Measurements from ENCODE around the gene OTOP3. TPM values are rescaled to one million over a fixed set of nuclear protein-coding genes. Genes with fewer than 3 reads are reported as not detected.

Gene OTOP3
- total and polyA plus RNA-seq, 9 donors, result 0.89 TPM; not detected in 8

GRCh38 chr17:74939534-74939933 lies 3.8 kb downstream of the OTOP3 start:
- 46% methylated on average over 6 of the region's 8 CpGs for WGBS (ENCODE audit: insufficient coverage)
- peaks cover 79% of the 10 kb centered on the region for H3K27me3 ChIP-seq (ENCODE audit: control insufficient read depth, insufficient read depth, low read length)

GRCh38 chr17:74941128-74941725 lies 5.5 kb downstream of the OTOP3 start:
- no peak for DNase-seq
- Histone ChIP-seq H3K9me3 (replicated peaks; ENCODE audit: control insufficient read depth, low read depth, low read length) (no peaks in the 10 kb centered on the region), H3K27ac (ENCODE audit: low read length) (no peak overlapping the region), H3K27me3 (ENCODE audit: control insufficient read depth, insufficient read depth, low read length) (peaks cover 69% of the 10 kb centered on the region), H3K4me1 (ENCODE audit: control insufficient read depth, insufficient read depth, low read length) (no peaks in the 10 kb centered on the region), H3K4me3 (ENCODE audit: low read length) (no peak overlapping the region), H3K36me3 (ENCODE audit: control insufficient read depth, insufficient read depth, low read length) (no peaks in the 10 kb centered on the region)
- WGBS (ENCODE audit: insufficient coverage), result 82% methylated on average over 13 of the region's 21 CpGs

More at GRCh38 chr17:74939534-74939933, 3.8 kb downstream of the OTOP3 start:
- DNase-seq, result no peak
- Histone ChIP-seq H3K4me3 (ENCODE audit: low read length) (no peak overlapping the region), H3K9me3 (replicated peaks; ENCODE audit: control insufficient read depth, low read depth, low read length) (no peaks in the 10 kb centered on the region), H3K4me1 (ENCODE audit: control insufficient read depth, insufficient read depth, low read length) (peaks cover 5% of the 10 kb centered on the region), H3K36me3 (ENCODE audit: control insufficient read depth, insufficient read depth, low read length) (no peaks in the 10 kb centered on the region), H3K27ac (ENCODE audit: low read length) (no peak overlapping the region)

GRCh38 chr17:74943808-74944522 lies 8.3 kb downstream of the OTOP3 start:
- Histone ChIP-seq H3K4me3 (ENCODE audit: low read length) (no peak overlapping the region), H3K9me3 (replicated peaks; ENCODE audit: control insufficient read depth, low read depth, low read length) (no peaks in the 10 kb centered on the region), H3K4me1 (ENCODE audit: control insufficient read depth, insufficient read depth, low read length) (no peaks in the 10 kb centered on the region), H3K36me3 (ENCODE audit: control insufficient read depth, insufficient read depth, low read length) (no peaks in the 10 kb centered on the region), H3K27ac (ENCODE audit: low read length) (no peak overlapping the region), H3K27me3 (ENCODE audit: control insufficient read depth, insufficient read depth, low read length) (peaks cover 49% of the 10 kb centered on the region)
- 42% methylated on average over 8 of the region's 13 CpGs for WGBS (ENCODE audit: insufficient coverage)
- no peak for DNase-seq

GRCh38 chr17:74945543-74945942 lies 9.8 kb downstream of the OTOP3 start:
- no peak for DNase-seq
- Histone ChIP-seq H3K36me3 (ENCODE audit: control insufficient read depth, insufficient read depth, low read length) (no peaks in the 10 kb centered on the region), H3K27me3 (ENCODE audit: control insufficient read depth, insufficient read depth, low read length) (peaks cover 51% of the 10 kb centered on the region), H3K9me3 (replicated peaks; ENCODE audit: control insufficient read depth, low read depth, low read length) (no peaks in the 10 kb centered on the region), H3K27ac (ENCODE audit: low read length) (no peak overlapping the region), H3K4me1 (ENCODE audit: control insufficient read depth, insufficient read depth, low read length) (no peaks in the 10 kb centered on the region), H3K4me3 (ENCODE audit: low read length) (no peak overlapping the region)
- 42% methylated on average over 4 of the region's 6 CpGs for WGBS (ENCODE audit: insufficient coverage)

GRCh38 chr17:74946641-74947040 lies 10.9 kb downstream of the OTOP3 start:
- Histone ChIP-seq H3K4me3 (ENCODE audit: low read length) (no peak overlapping the region), H3K4me1 (ENCODE audit: control insufficient read depth, insufficient read depth, low read length) (no peaks in the 10 kb centered on the region), H3K36me3 (ENCODE audit: control insufficient read depth, insufficient read depth, low read length) (no peaks in the 10 kb centered on the region), H3K27me3 (ENCODE audit: control insufficient read depth, insufficient read depth, low read length) (peaks cover 50% of the 10 kb centered on the region), H3K27ac (ENCODE audit: low read length) (no peak overlapping the region), H3K9me3 (replicated peaks; ENCODE audit: control insufficient read depth, low read depth, low read length) (no peaks in the 10 kb centered on the region)
- 92% methylated on average over 14 of the region's 14 CpGs for WGBS (ENCODE audit: insufficient coverage)
- no peak for DNase-seq

- 89% methylated on average over 13 of the region's 17 CpGs for WGBS (ENCODE audit: insufficient coverage)
- Histone ChIP-seq H3K36me3 (ENCODE audit: control insufficient read depth, insufficient read depth, low read length) (no peaks in the 10 kb centered on the region), H3K4me1 (ENCODE audit: control insufficient read depth, insufficient read depth, low read length) (no peaks in the 10 kb centered on the region), H3K27me3 (ENCODE audit: control insufficient read depth, insufficient read depth, low read length) (peaks cover 53% of the 10 kb centered on the region), H3K27ac (ENCODE audit: low read length) (no peak overlapping the region), H3K4me3 (ENCODE audit: low read length) (no peak overlapping the region), H3K9me3 (replicated peaks; ENCODE audit: control insufficient read depth, low read depth, low read length) (no peaks in the 10 kb centered on the region)
- DNase-seq, result no peak
These were observed 11.5 kb downstream of the OTOP3 start for GRCh38 chr17:74947041-74947754.

- 55% methylated on average over 8 of the region's 12 CpGs for WGBS (ENCODE audit: insufficient coverage)
- Histone ChIP-seq H3K36me3 (ENCODE audit: control insufficient read depth, insufficient read depth, low read length) (no peaks in the 10 kb centered on the region), H3K27ac (ENCODE audit: low read length) (no peak overlapping the region), H3K4me1 (ENCODE audit: control insufficient read depth, insufficient read depth, low read length) (no peaks in the 10 kb centered on the region), H3K9me3 (replicated peaks; ENCODE audit: control insufficient read depth, low read depth, low read length) (no peaks in the 10 kb centered on the region), H3K27me3 (ENCODE audit: control insufficient read depth, insufficient read depth, low read length) (peaks cover 41% of the 10 kb centered on the region), H3K4me3 (ENCODE audit: low read length) (no peak overlapping the region)
- DNase-seq, result no peak
These were observed 13.9 kb downstream of the OTOP3 start for GRCh38 chr17:74949455-74950115.

- WGBS (ENCODE audit: insufficient coverage), result 65% methylated on average over 5 of the region's 8 CpGs
- DNase-seq, result no peak
- Histone ChIP-seq H3K27me3 (ENCODE audit: control insufficient read depth, insufficient read depth, low read length) (peaks cover 42% of the 10 kb centered on the region), H3K9me3 (replicated peaks; ENCODE audit: control insufficient read depth, low read depth, low read length) (no peaks in the 10 kb centered on the region), H3K27ac (ENCODE audit: low read length) (no peak overlapping the region), H3K4me1 (ENCODE audit: control insufficient read depth, insufficient read depth, low read length) (no peaks in the 10 kb centered on the region), H3K4me3 (ENCODE audit: low read length) (no peak overlapping the region), H3K36me3 (ENCODE audit: control insufficient read depth, insufficient read depth, low read length) (no peaks in the 10 kb centered on the region)
These were observed 14.5 kb downstream of the OTOP3 start for GRCh38 chr17:74950207-74950606.

- Histone ChIP-seq H3K27me3 (ENCODE audit: control insufficient read depth, insufficient read depth, low read length) (peaks cover 38% of the 10 kb centered on the region), H3K36me3 (ENCODE audit: control insufficient read depth, insufficient read depth, low read length) (no peaks in the 10 kb centered on the region), H3K9me3 (replicated peaks; ENCODE audit: control insufficient read depth, low read depth, low read length) (no peaks in the 10 kb centered on the region), H3K27ac (ENCODE audit: low read length) (no peak overlapping the region), H3K4me1 (ENCODE audit: control insufficient read depth, insufficient read depth, low read length) (no peaks in the 10 kb centered on the region), H3K4me3 (ENCODE audit: low read length) (no peak overlapping the region)
- WGBS (ENCODE audit: insufficient coverage), result 49% methylated on average over 3 of the region's 3 CpGs
- no peak for DNase-seq
These were observed 15.4 kb downstream of the OTOP3 start for GRCh38 chr17:74951065-74951464.

Measured in muscle of leg (tissue), 11 donors.